ENCODE data around the gene SH3RF3.

DNA sequence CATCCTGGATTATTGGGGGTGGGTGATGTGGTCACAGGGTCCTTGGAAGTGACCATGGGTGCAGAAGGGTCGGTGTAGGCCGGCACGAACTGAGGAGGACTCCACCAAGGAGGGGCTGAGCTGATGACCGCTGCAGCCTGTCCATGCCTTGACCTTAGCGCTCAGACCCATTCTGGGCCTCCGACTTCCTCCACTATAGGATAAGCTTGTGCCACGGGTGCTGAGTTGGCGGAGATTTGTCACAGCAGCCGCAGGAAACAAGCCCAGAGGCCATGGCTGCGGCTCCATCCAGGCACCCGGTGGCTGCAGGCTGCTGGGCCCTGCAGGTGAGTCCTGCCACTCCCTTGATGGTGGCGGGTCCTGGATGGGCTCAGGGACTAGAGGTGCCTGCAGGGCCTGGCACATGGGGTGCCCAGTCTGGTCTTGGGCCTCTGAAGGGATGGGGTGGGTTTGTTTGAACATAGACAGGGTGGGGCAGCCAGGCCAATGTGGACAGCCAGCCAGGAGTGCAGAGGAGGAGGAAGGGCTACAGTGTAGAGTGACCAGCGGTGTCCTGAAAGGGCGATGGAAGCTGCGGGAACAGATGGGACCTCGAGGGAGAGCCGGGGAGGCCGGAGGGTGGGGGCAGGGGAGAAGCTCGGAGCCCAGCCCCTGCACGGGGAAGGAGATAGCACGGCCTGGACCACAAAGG lies 400.0 kb downstream of the SH3RF3 start:
- TF ChIP-seq, protein P1, sequence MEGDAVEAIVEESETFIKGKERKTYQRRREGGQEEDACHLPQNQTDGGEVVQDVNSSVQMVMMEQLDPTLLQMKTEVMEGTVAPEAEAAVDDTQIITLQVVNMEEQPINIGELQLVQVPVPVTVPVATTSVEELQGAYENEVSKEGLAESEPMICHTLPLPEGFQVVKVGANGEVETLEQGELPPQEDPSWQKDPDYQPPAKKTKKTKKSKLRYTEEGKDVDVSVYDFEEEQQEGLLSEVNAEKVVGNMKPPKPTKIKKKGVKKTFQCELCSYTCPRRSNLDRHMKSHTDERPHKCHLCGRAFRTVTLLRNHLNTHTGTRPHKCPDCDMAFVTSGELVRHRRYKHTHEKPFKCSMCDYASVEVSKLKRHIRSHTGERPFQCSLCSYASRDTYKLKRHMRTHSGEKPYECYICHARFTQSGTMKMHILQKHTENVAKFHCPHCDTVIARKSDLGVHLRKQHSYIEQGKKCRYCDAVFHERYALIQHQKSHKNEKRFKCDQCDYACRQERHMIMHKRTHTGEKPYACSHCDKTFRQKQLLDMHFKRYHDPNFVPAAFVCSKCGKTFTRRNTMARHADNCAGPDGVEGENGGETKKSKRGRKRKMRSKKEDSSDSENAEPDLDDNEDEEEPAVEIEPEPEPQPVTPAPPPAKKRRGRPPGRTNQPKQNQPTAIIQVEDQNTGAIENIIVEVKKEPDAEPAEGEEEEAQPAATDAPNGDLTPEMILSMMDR (optimal IDR thresholded peaks at IDR 0.05 in 1 of 3, IDR thresholded peaks at IDR 0.05 in 1 of 3, conservative IDR thresholded peaks at IDR 0.05 in 1 of 3; ENCODE audit: extremely low read depth in 1 of 3, insufficient read depth in 2 of 3, low read length in 3 of 3) = no peak
- no peak for TF ChIP-seq EZH2 (IDR thresholded peaks at IDR 0.05; ENCODE audit: low read length)

All from keratinocyte (primary cell).